HepG2 (cell line): Measurements from ENCODE around the gene SLAMF9. TPM values are rescaled to one million over a fixed set of nuclear protein-coding genes. Genes with fewer than 3 reads are reported as not detected.

Experiments
- ATAC-seq: fragments of 200-7000 bp; cut with Tn5 transposase; 3 replicates; pipeline ENCODE4 v1.9.1; 2020; ENCODE audit warnings: mild to moderate bottlenecking, moderate library complexity
- BruUV-seq: library from RNA; stranded (reverse); fragments of 400-500 nt; replicated peaks from 2 replicates; lab custom pipeline; 2021; lab: Mats Ljungman, UMichigan
- CTCF ChIA-PET: fragments of 300-600 bp; formaldehyde crosslinking; extraction: SDS; loops from one replicate; lab custom pipeline; 2021; ENCODE audit warnings: low total read pairs, inconsistent platforms, low intra/inter-chr PET ratio; lab: Yijun Ruan, JAX
- POLR2A ChIA-PET: fragments of 350-600 bp; sonication (Branson Sonifier 250); formaldehyde crosslinking; loops from one replicate; lab custom pipeline; 2020; ENCODE audit warnings: antibody characterized with exemption, inconsistent platforms; lab: Yijun Ruan, JAX
- DNase-seq: peaks from one replicate; pipeline ENCODE4 v3.0.0-alpha.2; 2015; ENCODE audit warnings: low spot score
- FAIRE-seq: peaks from 3 replicates; lab custom pipeline; 2011; peaks lifted over from hg19 to GRCh38; lab: Jason Lieb, UNC
- H2AFZ ChIP-seq: one replicate; pipeline ENCODE4 v1.6.1; 2011; ENCODE audit warnings: low read length, inconsistent platforms
- H3K27ac ChIP-seq: fragments of 300-600 bp; 3 replicates; pipeline ENCODE4 v1.8.0; 2011; ENCODE audit warnings: mixed run types, mild to moderate bottlenecking, mixed read lengths, low read length, inconsistent platforms; ENCODE audit not compliant: insufficient read depth; ENCODE audit errors: extremely low read length
- H3K27me3 ChIP-seq, 2 experiments: fragments of 200-600 bp in 1 of 2; 2 replicates in 1 of 2; 3 replicates in 1 of 2; pipeline versions ENCODE4 v1.6.0 to v1.8.0; 2011; ENCODE audit warnings: low read length in 2 of 2, mild to moderate bottlenecking in 2 of 2, moderate library complexity in 2 of 2, inconsistent platforms in 1 of 2; ENCODE audit not compliant: insufficient read depth in 2 of 2, control insufficient read depth in 1 of 2
- H3K36me3 ChIP-seq, 2 experiments: fragments of 200-600 bp in 1 of 2; replicated peaks in 1 of 2; 2 replicates in 1 of 2; 3 replicates in 1 of 2; pipeline versions ENCODE4 v1.5.1 to v1.8.0; 2011; ENCODE audit warnings: low read length in 2 of 2, inconsistent platforms in 1 of 2; ENCODE audit not compliant: insufficient read depth in 2 of 2, control insufficient read depth in 1 of 2
- H3K4me1 ChIP-seq: 2 replicates; pipeline ENCODE4 v1.5.1; 2012; ENCODE audit warnings: low read length, inconsistent platforms; ENCODE audit not compliant: insufficient read depth
- H3K4me2 ChIP-seq: 2 replicates; pipeline ENCODE4 v1.6.0; 2011; ENCODE audit warnings: low read depth, low read length, inconsistent platforms
- H3K4me3 ChIP-seq, 3 experiments: fragments of 200-600 bp in 1 of 3; sonication (generic), shearing (Covaris generic) in 1 of 3; replicated peaks in 1 of 3; 2 replicates each; pipeline ENCODE4 v1.5.1; 2011 to 2016; ENCODE audit warnings: low read length in 3 of 3, inconsistent platforms in 2 of 3, low read depth in 2 of 3, mild to moderate bottlenecking in 2 of 3, control low read depth in 1 of 3, mixed read lengths in 1 of 3; ENCODE audit not compliant: insufficient read depth in 1 of 3
- H3K79me2 ChIP-seq: one replicate; pipeline ENCODE4 v1.6.1; 2011; ENCODE audit warnings: low read length, inconsistent platforms; ENCODE audit not compliant: insufficient read depth
- H3K9ac ChIP-seq: 2 replicates; pipeline ENCODE4 v1.6.0; 2011; ENCODE audit warnings: mild to moderate bottlenecking, low read depth, low read length, inconsistent platforms; ENCODE audit not compliant: insufficient read depth
- H3K9me3 ChIP-seq: 2 replicates; pipeline ENCODE4 v1.5.1; 2012; ENCODE audit warnings: mild to moderate bottlenecking, low read length
- H4K20me1 ChIP-seq: 2 replicates; pipeline ENCODE4 v1.6.0; 2011; ENCODE audit warnings: inconsistent platforms, mild to moderate bottlenecking, low read length, moderate library complexity; ENCODE audit not compliant: insufficient read depth
- SETDB1 ChIP-seq: sonication (generic); formaldehyde crosslinking; IDR thresholded peaks from 2 replicates; pipeline ENCODE4 v1.5.1; 2020; ENCODE audit warnings: missing genetic modification reagents, mild to moderate bottlenecking, borderline replicate concordance
- WGBS: methylation state at CpG from one replicate; pipeline ENCODE4 v1.1.6; 2017; ENCODE audit warnings: low lambda C conversion rate; 5-methylcytosine and 5-hydroxymethylcytosine counted together
- in situ Hi-C: cut with HindIII; loops from 2 replicates; pipeline ENCODE4 v1.10.0; 2017; ENCODE audit warnings: low pct_unique_long_range_greater_than_20kb; ENCODE audit not compliant: extremely low pct_ligation_motif_present
- intact Hi-C: fragments of 100-400 bp; cut with micrococcal nuclease; formaldehyde crosslinking; loops from one replicate; pipeline ENCODE4 v1.10.0; 2022; ENCODE audit not compliant: unreplicated experiment
- polyA plus RNA-seq, 8 experiments: library from polyadenylated mRNA; depleted of rRNA in 3 of 8; stranded (reverse) in 7 of 8; unstranded in 1 of 8; fragments of >200 nt; fragmentation: Illumina TruSeq in 4 of 8; extraction: Trizol in 4 of 8; gene quantifications; 2 replicates each; pipeline versions ENCODE4 v1.2.1 to v1.2.3, GENCODE V29; 2011 to 2016; ENCODE audit warnings: low read depth in 4 of 8, missing spikeins in 1 of 8, mixed read lengths in 1 of 8; ENCODE audit not compliant: insufficient read depth in 1 of 8
- total RNA-seq, 5 experiments: library from RNA; depleted of rRNA; stranded (reverse); fragments of >200 nt; fragmentation: Illumina TruSeq; extraction: Trizol; gene quantifications; 2 replicates each; pipeline ENCODE4 v1.2.3, GENCODE V29; 2016; ENCODE audit warnings: low read depth in 1 of 5
- TF ChIP-seq, protein P1 (sequence below): sonication (generic); formaldehyde crosslinking; IDR thresholded peaks from 2 replicates; pipeline ENCODE4 v1.9.0; 2021; ENCODE audit warnings: missing genetic modification reagents, borderline replicate concordance
- TF ChIP-seq, protein P2 (sequence below): sonication (generic); formaldehyde crosslinking; IDR thresholded peaks from 2 replicates; pipeline ENCODE4 v1.4.0; 2020; ENCODE audit warnings: missing genetic modification reagents, borderline replicate concordance
- TF ChIP-seq, protein P3 (sequence below): IDR thresholded peaks from 2 replicates; pipeline ENCODE4 v1.6.1; 2016; ENCODE audit warnings: low read depth, missing genetic modification reagents, missing compliant biosample characterization

Gene SLAMF9
- total and polyA plus RNA-seq, 2 of the 13 experiments (the other 11 are each of a cell fraction or from before 2014, with no cell fraction given), result 0.82 TPM; not detected in 1

DNA sequence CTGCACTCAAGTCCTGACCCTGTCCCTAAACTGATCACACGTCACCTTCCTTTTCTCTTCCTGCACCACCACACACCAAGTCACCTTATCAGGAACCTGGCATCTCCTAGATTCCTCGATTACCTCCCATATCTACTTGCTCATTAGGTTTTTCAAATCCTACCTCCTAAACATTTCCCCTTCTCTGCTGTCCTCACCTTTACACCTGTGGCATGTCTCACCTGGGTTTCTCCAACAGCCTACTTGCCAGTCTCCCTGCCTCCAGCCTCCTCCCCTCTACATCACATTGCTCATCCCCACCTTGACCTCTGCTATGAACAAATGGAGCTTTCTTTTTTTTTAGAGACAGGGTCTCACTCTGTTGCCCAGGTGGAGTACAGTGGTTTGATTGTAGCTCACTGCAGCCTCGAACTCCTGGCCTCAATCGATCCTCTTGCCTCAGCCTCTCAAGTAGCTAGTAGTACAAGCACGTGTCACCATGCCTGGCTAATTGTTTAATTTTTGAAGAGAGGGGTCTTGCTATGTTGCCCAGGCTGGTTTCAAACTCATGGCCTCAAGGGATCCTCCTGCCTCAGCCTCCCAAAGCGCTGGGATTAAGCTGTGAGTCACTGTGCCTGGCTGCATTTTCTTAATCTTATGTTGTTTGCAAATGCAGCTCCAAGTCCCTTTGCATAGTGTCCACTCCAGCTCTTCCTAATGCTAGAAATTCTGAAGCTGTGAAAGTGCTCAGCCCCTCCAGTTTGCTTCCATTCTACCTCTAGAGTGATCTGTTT is 14.9 kb downstream of the SLAMF9 start:
- no peaks in the 10 kb centered on the region for H3K9me3 ChIP-seq
- CTCF ChIA-PET, result no interaction called here
- POLR2A ChIA-PET, result no interaction called here
- WGBS, result 26% methylated on average over 6 of the region's 6 CpGs
- no peak overlapping the region for H3K4me3 ChIP-seq
- no peaks in the 10 kb centered on the region for H4K20me1 ChIP-seq
- ATAC-seq, result no peak
- H3K9ac ChIP-seq, result no peak overlapping the region
- no peak for FAIRE-seq
- no peak overlapping the region for H2AFZ ChIP-seq
- H3K36me3 ChIP-seq, result no peaks in the 10 kb centered on the region
- H3K27ac ChIP-seq, result no peak overlapping the region
- H3K27me3 ChIP-seq, result peaks cover 13 to 66% of the 10 kb centered on the region in 2 experiments; a peak in 4 of 5 replicates
- TF ChIP-seq, protein P1, sequence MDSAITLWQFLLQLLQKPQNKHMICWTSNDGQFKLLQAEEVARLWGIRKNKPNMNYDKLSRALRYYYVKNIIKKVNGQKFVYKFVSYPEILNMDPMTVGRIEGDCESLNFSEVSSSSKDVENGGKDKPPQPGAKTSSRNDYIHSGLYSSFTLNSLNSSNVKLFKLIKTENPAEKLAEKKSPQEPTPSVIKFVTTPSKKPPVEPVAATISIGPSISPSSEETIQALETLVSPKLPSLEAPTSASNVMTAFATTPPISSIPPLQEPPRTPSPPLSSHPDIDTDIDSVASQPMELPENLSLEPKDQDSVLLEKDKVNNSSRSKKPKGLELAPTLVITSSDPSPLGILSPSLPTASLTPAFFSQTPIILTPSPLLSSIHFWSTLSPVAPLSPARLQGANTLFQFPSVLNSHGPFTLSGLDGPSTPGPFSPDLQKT (CRISPR knock-in tag), result no peak
- TF ChIP-seq SETDB1 (CRISPR knock-in tag), result no peak
- TF ChIP-seq, protein P2, sequence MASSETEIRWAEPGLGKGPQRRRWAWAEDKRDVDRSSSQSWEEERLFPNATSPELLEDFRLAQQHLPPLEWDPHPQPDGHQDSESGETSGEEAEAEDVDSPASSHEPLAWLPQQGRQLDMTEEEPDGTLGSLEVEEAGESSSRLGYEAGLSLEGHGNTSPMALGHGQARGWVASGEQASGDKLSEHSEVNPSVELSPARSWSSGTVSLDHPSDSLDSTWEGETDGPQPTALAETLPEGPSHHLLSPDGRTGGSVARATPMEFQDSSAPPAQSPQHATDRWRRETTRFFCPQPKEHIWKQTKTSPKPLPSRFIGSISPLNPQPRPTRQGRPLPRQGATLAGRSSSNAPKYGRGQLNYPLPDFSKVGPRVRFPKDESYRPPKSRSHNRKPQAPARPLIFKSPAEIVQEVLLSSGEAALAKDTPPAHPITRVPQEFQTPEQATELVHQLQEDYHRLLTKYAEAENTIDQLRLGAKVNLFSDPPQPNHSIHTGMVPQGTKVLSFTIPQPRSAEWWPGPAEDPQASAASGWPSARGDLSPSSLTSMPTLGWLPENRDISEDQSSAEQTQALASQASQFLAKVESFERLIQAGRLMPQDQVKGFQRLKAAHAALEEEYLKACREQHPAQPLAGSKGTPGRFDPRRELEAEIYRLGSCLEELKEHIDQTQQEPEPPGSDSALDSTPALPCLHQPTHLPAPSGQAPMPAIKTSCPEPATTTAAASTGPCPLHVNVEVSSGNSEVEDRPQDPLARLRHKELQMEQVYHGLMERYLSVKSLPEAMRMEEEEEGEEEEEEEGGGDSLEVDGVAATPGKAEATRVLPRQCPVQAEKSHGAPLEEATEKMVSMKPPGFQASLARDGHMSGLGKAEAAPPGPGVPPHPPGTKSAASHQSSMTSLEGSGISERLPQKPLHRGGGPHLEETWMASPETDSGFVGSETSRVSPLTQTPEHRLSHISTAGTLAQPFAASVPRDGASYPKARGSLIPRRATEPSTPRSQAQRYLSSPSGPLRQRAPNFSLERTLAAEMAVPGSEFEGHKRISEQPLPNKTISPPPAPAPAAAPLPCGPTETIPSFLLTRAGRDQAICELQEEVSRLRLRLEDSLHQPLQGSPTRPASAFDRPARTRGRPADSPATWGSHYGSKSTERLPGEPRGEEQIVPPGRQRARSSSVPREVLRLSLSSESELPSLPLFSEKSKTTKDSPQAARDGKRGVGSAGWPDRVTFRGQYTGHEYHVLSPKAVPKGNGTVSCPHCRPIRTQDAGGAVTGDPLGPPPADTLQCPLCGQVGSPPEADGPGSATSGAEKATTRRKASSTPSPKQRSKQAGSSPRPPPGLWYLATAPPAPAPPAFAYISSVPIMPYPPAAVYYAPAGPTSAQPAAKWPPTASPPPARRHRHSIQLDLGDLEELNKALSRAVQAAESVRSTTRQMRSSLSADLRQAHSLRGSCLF (CRISPR knock-in tag), result no peak
- TF ChIP-seq, protein P3, sequence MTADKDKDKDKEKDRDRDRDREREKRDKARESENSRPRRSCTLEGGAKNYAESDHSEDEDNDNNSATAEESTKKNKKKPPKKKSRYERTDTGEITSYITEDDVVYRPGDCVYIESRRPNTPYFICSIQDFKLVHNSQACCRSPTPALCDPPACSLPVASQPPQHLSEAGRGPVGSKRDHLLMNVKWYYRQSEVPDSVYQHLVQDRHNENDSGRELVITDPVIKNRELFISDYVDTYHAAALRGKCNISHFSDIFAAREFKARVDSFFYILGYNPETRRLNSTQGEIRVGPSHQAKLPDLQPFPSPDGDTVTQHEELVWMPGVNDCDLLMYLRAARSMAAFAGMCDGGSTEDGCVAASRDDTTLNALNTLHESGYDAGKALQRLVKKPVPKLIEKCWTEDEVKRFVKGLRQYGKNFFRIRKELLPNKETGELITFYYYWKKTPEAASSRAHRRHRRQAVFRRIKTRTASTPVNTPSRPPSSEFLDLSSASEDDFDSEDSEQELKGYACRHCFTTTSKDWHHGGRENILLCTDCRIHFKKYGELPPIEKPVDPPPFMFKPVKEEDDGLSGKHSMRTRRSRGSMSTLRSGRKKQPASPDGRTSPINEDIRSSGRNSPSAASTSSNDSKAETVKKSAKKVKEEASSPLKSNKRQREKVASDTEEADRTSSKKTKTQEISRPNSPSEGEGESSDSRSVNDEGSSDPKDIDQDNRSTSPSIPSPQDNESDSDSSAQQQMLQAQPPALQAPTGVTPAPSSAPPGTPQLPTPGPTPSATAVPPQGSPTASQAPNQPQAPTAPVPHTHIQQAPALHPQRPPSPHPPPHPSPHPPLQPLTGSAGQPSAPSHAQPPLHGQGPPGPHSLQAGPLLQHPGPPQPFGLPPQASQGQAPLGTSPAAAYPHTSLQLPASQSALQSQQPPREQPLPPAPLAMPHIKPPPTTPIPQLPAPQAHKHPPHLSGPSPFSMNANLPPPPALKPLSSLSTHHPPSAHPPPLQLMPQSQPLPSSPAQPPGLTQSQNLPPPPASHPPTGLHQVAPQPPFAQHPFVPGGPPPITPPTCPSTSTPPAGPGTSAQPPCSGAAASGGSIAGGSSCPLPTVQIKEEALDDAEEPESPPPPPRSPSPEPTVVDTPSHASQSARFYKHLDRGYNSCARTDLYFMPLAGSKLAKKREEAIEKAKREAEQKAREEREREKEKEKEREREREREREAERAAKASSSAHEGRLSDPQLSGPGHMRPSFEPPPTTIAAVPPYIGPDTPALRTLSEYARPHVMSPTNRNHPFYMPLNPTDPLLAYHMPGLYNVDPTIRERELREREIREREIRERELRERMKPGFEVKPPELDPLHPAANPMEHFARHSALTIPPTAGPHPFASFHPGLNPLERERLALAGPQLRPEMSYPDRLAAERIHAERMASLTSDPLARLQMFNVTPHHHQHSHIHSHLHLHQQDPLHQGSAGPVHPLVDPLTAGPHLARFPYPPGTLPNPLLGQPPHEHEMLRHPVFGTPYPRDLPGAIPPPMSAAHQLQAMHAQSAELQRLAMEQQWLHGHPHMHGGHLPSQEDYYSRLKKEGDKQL (CRISPR knock-in tag), result no peak
- TF ChIP-seq, all 625 proteins: peak for 0
- Histone ChIP-seq H3K79me2 (no peaks in the 10 kb centered on the region), H3K4me2 (no peak overlapping the region), H3K4me1 (peaks cover 13% of the 10 kb centered on the region)
- intact Hi-C loops (loop anchor here (5.0 kb wide), 2 partner anchors 138 to 142 kb away; no protein-coding TSS in a partner anchor), in situ Hi-C loops (loop anchor here (5.0 kb wide), 2 partner anchors 68 to 143 kb away; partner anchors contain the start of gene KCNJ9)
- no peak for DNase-seq
- no TSS peak for BruUV-seq
